Glomerular endothelial cell (primary cell): Measurements from ENCODE around the gene CLEC2A. TPM values are rescaled to one million over a fixed set of nuclear protein-coding genes. Genes with fewer than 3 reads are reported as not detected.
"Not testable (repeated sequence)": the region's sequence is repeated elsewhere in the genome, so short reads cannot be mapped to it uniquely, and the experiment has no call there.

ENCODE experiments used
- DNase-seq: peaks from one replicate; pipeline ENCODE4 v3.0.0-alpha.2; 2011; ENCODE audit warnings: low read depth, low spot score; ENCODE audit errors: extremely low read depth
- total RNA-seq: library from RNA; depleted of rRNA; stranded (reverse); fragments of >200 nt; gene quantifications from 2 replicates; pipeline ENCODE4 v1.2.3, GENCODE V29; 2015

Gene CLEC2A
- not detected in 2 replicates for total RNA-seq

DNA sequence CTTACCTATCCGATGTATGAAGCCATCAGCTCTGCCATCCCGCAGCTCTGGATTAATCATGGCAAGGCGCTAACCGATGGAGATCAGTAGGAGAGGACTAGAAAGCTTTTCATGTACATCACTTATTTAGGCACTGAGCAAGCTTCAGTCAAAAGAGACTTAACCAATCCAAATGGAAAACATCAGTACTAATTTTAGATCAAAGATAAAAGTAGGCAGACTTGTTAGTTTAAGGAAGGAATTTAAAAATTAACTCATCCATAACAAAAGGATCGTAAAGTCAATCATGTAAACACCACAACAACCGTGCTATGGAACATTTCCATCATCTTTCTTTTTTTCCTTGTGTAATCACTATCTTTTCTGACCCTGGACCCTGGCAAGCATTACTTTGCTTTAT lies at the start of gene CLEC2A:
TSS of gene CLEC2A (minus strand) at position 101 of the 400 bp plus-strand sequence. CDS start at position 60, 41 bp downstream.
- no peak for DNase-seq

GRCh38 chr12:9980126-9980525 lies 48.0 kb upstream of the CLEC2A start:
- DNase-seq, result no peak

- DNase-seq, result no peak
Measured at GRCh38 chr12:9977916-9978315, 45.7 kb upstream of the CLEC2A start.

DNA sequence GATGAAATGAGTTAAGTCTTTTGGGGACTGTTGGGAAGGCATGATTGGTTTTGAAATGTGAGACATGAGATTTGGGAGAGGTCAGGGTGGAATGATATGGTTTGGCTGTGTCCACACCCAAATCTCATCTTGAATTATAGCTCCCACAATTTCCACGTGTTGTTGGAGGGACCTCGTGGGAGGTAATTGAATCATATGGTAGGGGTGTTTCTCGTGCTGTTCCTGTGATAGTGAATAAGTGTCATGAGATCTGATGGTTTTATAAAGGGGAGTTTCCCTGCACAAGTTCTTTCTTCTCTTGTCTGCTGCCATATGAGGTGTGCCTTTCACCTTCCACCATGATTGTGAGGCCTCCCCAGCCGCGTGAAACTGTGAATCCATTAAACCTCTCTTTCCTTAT lies 44.5 kb upstream of the CLEC2A start:
- not testable (repeated sequence) for DNase-seq

DNA sequence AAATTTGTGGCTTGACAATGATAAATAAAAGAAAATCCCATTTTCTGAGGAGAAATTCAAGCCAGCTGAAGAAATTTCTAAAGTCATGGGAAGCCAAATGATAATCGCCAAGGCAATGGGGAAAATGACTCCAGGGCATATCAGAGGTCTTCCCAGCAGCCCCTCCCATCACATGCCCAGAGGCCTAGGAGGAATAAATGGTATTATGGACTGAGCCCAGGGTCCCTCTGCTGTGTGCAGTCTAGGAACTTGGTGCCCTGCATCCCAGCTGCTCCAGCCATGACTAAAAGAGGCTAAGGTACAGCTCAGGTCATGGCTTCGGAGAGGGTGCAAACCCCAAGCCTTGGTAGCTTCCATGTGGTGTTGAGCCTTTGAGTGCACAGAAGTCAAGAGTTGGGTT lies 43.4 kb upstream of the CLEC2A start:
- no peak for DNase-seq

DNA sequence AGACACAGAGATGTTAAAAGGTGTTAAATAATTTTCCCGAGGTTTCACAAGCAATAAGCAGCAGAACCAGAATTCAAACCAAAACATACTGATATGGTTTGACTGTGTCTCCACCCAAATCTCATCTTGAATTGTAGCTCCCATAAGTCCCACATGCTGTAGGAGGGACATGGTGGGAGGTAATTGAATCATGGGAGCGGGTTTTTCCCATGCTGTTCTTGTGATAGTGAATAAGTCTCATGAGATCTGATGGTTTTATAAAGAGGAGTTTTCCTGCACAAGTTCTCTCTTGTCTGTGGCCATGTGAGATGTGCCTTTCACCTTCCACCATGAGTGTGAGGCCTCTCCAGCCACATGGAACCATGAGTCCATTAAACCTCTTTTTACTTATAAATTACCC lies 42.6 kb upstream of the CLEC2A start:
- not testable (repeated sequence) for DNase-seq

DNA sequence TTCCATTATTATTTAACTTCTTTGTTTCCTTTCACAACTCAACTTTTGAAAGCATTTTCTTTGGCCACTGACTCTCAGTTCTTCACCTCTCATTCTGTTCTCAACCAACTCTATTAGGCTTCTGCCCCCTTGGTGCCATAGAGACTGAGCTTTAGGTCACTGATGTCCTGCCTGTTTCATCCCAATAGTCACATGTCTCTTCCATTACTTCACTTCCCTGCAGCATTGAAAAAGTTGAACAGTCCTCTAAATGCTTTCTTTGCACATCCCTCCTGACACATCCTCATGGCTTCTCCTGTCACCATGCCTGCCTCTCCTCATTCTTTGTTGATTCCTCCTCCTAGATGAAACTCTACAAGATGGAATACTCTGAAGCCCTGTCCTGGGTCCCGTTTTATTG lies 41.8 kb upstream of the CLEC2A start:
- no peak for DNase-seq

DNA sequence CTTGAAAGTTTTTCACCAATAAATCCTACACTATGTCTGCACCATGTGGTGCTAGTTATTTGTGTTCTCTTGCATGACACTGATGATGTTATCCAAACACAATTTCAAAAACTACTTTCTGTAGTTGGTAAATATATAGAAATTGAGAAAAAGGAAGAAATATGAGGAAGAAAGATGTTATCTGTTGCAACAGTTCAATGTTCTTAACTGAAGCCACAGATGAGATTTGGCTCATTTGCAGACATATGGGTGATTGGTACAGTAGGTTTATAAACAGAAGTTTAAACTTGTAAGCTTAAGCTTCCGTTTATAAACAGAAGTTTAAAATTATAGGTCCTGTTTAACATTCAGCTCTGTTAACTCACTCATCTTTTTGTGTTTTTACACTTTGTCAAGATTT lies 39.0 kb upstream of the CLEC2A start, which contains the start of gene CLEC12A:
TSS of gene CLEC12A (plus strand) at position 229 of the 400 bp plus-strand sequence. CDS start 188 bp downstream, outside the sequence.
- no peak for DNase-seq

DNA sequence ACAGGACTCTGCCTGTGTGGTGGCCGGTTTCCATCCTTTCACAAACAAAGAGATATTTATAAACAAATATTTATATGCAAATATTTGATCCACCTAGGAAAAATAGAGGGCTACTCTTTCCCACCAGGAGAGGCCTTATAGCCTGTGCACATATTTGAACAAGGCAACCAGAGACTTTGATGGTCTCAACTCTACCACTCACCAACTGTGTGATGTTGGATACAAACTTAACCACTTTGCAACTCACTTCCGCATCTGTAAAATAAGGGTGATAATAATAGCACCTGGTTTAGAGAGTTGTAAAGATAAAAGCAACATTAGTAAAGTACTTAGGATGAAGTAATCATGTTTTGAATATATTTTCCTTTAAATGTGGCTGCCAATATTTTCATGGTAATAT lies 37.5 kb upstream of the CLEC2A start:
- DNase-seq, result no peak

DNA sequence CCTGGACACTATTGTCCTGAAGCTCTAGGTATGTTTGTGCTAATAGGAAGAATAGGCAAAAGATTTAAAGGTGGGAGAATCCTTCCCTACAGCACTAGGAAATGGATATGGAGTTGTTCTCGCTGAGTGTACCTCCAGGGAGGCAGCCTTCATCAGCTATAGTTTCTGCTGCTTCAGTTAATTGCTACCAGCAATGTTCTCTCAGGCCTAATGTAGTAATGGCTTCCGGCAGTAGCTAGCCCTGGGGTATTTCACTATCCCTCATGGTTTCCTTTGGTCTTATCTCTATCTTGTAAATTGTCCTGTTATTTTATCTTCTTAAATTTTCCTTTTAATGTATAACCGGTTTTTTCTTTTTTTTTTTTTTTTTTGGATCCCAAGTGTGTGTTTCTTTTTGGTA lies 29.7 kb upstream of the CLEC2A start:
- DNase-seq, result no peak

DNA sequence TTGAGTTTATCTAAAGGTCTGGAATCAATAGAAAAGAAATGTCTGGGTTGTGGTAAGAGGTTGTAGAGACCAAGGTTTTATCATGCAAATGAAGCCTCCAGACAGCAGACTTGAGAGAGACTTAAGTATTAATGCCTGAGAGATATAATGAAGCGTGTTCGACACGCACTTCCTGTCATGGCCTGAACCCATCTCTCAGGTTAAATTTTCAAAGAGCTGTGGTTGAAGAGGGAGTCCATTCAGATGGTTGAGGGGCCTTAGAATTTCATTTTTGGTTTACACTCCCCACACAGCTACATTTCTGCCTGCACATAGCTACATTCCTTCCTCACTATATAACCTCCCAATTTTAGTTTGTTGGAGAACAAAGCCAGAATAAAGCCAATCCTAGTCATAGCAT lies 28.9 kb upstream of the CLEC2A start:
- DNase-seq, result no peak

- no peak for DNase-seq
Measured at GRCh38 chr12:9960590-9960989, 28.4 kb upstream of the CLEC2A start.

- no peak for DNase-seq
Measured at GRCh38 chr12:9957834-9958233, 25.7 kb upstream of the CLEC2A start.

GRCh38 chr12:9952954-9953729 lies 21.0 kb upstream of the CLEC2A start:
- not testable (repeated sequence) for DNase-seq

DNA sequence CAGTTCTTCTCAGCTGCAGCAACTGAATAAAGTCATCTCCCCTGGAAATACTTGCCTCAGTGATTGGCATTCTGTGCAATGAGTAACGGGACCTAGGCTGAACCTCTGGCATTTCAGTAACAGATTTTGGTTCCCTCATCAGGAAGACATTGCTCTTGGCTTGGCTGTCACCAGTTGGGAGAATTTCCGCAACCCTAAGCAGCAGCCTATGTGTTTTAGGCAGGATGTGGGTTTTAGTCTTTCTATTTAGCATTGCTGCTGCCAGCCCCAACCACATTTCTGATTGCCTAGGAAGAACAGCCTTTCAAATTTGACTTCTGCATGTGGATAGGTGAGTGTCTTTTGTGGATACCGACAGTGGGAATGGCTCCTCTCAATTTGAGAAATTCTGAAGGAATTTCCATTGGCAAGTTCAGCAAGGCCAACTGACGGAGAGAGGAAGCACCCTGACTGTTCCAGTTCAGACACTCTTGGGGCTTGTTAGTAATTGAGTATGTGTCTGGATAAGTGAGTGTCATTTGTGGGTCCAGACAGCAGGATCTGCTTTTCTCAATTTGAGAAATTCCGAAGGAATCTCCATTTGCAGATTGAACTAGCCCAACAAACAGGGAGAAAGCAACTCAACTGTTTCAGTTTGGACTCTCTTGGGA lies 19.0 kb upstream of the CLEC2A start:
- no peak for DNase-seq

- no peak for DNase-seq
Measured at GRCh38 chr12:9948606-9949296, 16.6 kb upstream of the CLEC2A start.

DNA sequence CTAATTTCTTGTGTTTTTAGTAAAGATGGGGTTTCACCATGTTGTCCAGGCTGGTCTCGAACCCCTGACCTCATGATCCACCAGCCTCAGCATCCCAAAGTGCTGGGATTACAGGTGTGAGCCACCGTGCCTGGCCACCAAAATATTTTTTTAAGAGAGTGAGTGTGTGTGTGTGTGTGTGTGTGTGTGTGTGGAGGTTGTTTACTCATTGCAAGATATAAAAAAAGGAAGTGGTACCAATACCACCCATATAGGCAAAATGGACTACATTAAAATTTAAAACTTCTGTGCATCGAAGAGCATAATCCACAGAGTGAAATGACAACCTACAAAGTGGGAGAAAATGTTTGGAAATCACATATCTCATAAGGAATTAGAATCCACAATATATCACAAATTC lies 15.5 kb upstream of the CLEC2A start:
- no peak for DNase-seq

GRCh38 chr12:9944391-9944790 lies 12.2 kb upstream of the CLEC2A start:
- no peak for DNase-seq

DNA sequence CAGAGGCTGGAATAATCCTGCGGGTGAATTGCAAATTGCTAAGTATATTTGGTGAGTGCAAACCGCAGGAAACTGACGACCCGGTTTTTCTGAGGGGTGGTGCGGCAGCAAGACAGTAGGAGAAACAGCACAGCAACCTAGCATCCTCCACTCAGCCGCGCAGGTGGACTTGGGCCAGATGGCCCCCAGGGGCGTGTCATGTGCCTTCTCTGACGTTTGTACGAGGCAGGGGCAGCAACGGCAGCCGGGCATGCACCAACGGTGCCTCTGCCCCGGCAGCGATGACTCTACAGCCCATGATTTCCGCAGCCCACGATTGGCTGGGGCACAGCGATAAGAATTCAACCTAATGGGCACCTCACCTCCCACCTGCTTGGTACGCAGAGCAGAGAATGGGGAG lies 11.1 kb upstream of the CLEC2A start:
- DNase-seq, result no peak

DNA sequence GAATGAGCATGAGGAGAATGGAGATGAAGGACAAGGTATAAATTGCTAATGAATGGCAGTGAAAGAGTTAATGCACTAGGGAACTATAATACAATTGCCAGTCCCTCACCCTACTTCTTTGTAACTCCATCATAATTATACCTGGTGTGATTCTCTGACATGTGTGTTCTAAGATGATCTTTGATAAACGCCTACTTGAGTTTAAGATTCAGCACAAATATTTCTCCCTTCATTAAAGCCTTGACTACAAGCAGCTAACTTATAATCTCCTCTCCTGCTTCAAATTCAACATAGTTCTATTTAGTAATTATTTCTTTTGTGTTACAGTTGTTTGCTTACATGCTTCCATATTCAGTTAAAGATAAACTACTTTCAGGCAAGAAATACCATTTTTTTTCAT lies 9.7 kb upstream of the CLEC2A start:
- no peak for DNase-seq

GRCh38 chr12:9940375-9940774 lies 8.2 kb upstream of the CLEC2A start:
- no peak for DNase-seq

GRCh38 chr12:9936591-9936990 lies 4.4 kb upstream of the CLEC2A start:
- DNase-seq, result no peak
